DMS153 (cell line): ENCODE data around the gene ZNG1F.
"Not testable (repeated sequence)": the region's sequence is repeated elsewhere in the genome, so short reads cannot be mapped to it uniquely, and the experiment has no call there.

Source experiments
- DNase-seq: peaks from one replicate; lab custom pipeline; 2025; lab: John Stamatoyannopoulos, UW

ZNG1F gene

GRCh38 chr9:41123396-41123795 is 65.7 kb downstream of the ZNG1F start:
- DNase-seq: not testable (repeated sequence)

- DNase-seq: not testable (repeated sequence)
These were observed 68.4 kb downstream of the ZNG1F start for GRCh38 chr9:41120696-41121095.

DNA sequence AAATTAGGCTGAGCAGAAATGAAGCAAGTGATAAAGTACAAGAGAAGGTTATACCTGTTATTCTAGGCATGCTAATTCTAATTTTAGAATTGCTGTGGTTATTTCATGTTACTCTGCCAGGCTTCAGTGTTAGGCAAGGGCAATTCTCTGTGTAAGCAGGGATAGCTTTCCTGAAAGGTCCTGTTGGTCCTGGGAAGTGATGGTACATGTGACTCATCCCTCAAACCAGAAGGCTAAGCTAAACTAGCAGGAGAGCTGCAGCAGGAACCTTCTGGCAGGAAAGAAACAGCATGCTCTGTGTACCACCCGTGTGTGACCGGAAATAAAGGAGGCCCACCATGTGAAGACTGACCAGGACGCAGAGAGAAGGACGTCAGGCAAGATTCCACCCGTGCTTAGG is 69.4 kb downstream of the ZNG1F start:
- DNase-seq: not testable (repeated sequence)

GRCh38 chr9:41119311-41119710 is 69.8 kb downstream of the ZNG1F start:
- not testable (repeated sequence) for DNase-seq

- DNase-seq: not testable (repeated sequence)
These were observed 75.8 kb downstream of the ZNG1F start for GRCh38 chr9:41113348-41113747.

DNA sequence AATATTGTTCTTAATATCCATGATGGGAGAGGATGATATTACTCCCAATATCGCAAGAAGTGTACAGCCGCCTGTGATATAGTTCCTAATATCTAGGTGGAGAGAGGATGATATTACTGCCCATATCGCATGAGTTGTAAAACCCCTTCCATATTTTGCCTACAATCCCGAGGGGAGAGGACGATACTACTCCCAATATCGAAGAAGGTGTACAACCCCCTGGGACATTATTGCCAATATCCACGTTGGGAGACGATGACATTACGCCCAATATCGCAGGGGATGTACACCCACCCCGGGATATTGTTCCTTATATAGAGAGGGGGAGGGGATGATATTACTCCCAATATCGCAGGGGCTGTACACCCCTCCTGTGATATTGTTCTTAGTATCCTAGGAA is 77.7 kb downstream of the ZNG1F start:
- DNase-seq: not testable (repeated sequence)

GRCh38 chr9:41110913-41111312 is 78.2 kb downstream of the ZNG1F start:
- not testable (repeated sequence) for DNase-seq

DNA sequence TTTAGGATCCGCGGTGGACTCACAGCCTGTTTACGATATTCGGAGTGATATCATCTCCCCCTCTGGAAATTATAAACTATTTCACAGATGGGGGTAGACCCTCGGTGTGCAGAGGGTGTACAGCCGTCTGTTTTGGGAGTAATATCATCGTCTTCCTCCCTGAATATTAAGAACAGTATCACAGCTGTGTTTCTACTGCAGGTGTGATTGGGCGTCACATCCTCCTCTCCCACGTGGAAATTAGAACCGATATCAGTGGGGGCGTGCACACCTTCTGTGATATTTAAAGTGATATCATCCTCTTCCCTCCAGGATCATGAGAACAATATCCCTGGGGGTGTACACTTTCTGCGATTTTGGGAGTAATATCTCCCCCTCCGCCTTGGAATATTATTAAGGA is 79.9 kb downstream of the ZNG1F start:
- not testable (repeated sequence) for DNase-seq

- not testable (repeated sequence) for DNase-seq
These were observed 80.3 kb downstream of the ZNG1F start for GRCh38 chr9:41108816-41109215.

- not testable (repeated sequence) for DNase-seq
These were observed 82.5 kb downstream of the ZNG1F start for GRCh38 chr9:41106472-41107116.

- DNase-seq: not testable (repeated sequence)
These were observed 83.4 kb downstream of the ZNG1F start for GRCh38 chr9:41105557-41106253.

DNA sequence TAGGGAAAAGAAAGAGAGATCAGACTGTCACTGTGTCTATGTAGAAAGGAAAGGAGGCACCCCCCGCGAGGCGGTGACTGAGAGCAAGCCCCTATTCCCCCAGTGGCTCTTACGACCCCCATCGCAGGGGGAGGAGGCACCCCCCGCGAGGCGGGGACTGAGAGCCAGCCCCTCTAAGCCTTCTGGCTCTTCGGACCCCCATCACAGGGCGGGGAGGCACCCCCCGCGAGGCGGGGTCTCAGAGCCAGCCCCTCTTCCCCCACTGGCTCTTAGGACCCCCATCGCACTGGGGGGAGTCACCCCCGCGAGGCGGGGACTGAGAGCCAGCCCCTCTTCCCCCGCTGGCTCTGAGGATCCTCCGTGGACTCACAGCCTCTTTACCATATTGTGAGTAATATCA is 84.6 kb downstream of the ZNG1F start:
- not testable (repeated sequence) for DNase-seq

GRCh38 chr9:41100508-41100907 is 88.6 kb downstream of the ZNG1F start:
- DNase-seq: not testable (repeated sequence)

GRCh38 chr9:41098759-41099158 is 90.4 kb downstream of the ZNG1F start:
- not testable (repeated sequence) for DNase-seq

- not testable (repeated sequence) for DNase-seq
These were observed 94.1 kb downstream of the ZNG1F start for GRCh38 chr9:41095060-41095459.

- DNase-seq: not testable (repeated sequence)
These were observed 94.9 kb downstream of the ZNG1F start for GRCh38 chr9:41094010-41094773.

DNA sequence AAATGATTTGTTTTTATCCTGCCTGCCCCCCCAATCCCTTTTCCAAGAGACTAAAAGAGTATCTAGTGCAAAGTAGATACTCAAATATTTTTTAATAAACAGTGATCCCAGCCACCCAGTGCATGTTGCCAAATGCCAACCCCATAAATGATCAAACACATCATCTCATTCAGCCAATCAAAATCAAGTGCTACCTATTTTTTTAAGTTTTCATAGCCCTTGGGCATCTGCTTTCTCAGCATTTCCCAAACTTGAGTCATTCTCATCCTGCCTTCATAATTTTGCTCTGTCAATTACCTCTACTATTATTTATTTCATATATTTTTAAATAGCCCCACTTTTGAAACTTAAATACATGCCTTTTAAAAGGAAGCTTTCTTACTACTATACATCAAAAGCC is 98.2 kb downstream of the ZNG1F start:
- DNase-seq: not testable (repeated sequence)

GRCh38 chr9:41090386-41090785 is 98.7 kb downstream of the ZNG1F start:
- not testable (repeated sequence) for DNase-seq

GRCh38 chr9:41088450-41089059 is 100.6 kb downstream of the ZNG1F start:
- DNase-seq: not testable (repeated sequence)

- not testable (repeated sequence) for DNase-seq
These were observed 101.2 kb downstream of the ZNG1F start for GRCh38 chr9:41087929-41088328.

GRCh38 chr9:41087157-41087780 is 101.8 kb downstream of the ZNG1F start:
- DNase-seq: not testable (repeated sequence)

DNA sequence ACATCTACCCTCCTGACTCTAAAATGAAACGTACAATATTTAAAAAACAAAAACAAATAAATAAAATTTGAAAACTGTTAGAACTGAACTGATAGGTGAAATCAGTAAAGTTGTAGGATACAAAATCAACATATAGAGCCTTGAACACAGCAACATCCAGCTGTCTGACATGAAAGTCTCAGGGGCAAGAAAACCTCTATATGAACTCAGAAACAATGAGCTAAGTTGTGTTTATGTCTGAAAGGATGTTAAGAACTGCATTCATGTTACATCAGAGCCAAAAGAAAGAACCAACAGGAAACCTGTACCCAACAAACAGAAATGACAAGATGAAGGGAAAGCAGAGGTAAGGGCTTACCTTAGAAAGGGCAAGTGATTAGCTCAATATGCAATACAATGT is 102.4 kb downstream of the ZNG1F start:
- DNase-seq: not testable (repeated sequence)
